NB4 (cell line): ENCODE measurements around the gene JAK1.

Experiments
- CTCF ChIP-seq: IDR thresholded peaks from one replicate; pipeline ENCODE4 v1.5.1; 2012; ENCODE audit warnings: low read depth, low read length
- MAX ChIP-seq: IDR thresholded peaks from 2 replicates; pipeline ENCODE4 v1.6.1; 2011; ENCODE audit warnings: low read depth, low read length
- MYC ChIP-seq: IDR thresholded peaks from 2 replicates; pipeline ENCODE4 v1.6.1; 2011; ENCODE audit warnings: low read depth, low read length
- POLR2A ChIP-seq: IDR thresholded peaks from 2 replicates; pipeline ENCODE4 v1.6.1; 2011; ENCODE audit warnings: mild to moderate bottlenecking; ENCODE audit not compliant: insufficient read length; ENCODE audit errors: extremely low read depth

- TF ChIP-seq POLR2A = no peak
- TF ChIP-seq MYC = no peak
- no peak for TF ChIP-seq CTCF
- TF ChIP-seq MAX = no peak
These were observed 127.9 kb downstream of the JAK1 start for GRCh38 chr1:64838486-64838885.
